Uterus (tissue), 4 donors: Measurements from ENCODE around the gene CPSF4. TPM values are rescaled to one million over a fixed set of nuclear protein-coding genes. Genes with fewer than 3 reads are reported as not detected.

Source experiments
- DNase-seq, 2 donors: peaks; one replicate each; pipeline ENCODE4 v3.0.0-alpha.2; 2019 to 2020
- H3K27ac ChIP-seq, 2 donors: fragments of 200-600 bp; sonication (generic); 1 replicate in 1 of 2; 2 replicates in 1 of 2; pipeline ENCODE4 v1.5.1; 2016 to 2018
- H3K27me3 ChIP-seq, 2 donors: fragments of 200-600 bp; sonication (generic); one replicate each; pipeline ENCODE4 v1.5.1; 2018 to 2019; ENCODE audit warnings: control low read depth in 1 of 2
- H3K36me3 ChIP-seq, 2 donors: fragments of 200-600 bp; sonication (generic); one replicate each; pipeline ENCODE4 v1.5.1; 2019; ENCODE audit warnings: control low read depth in 1 of 2
- H3K4me1 ChIP-seq, 2 donors: fragments of 200-600 bp; sonication (generic); one replicate each; pipeline ENCODE4 v1.5.1; 2018 to 2019; ENCODE audit warnings: control low read depth in 1 of 2
- H3K4me3 ChIP-seq, 2 donors: fragments of 200-600 bp; sonication (generic); 1 replicate in 1 of 2; 2 replicates in 1 of 2; pipeline ENCODE4 v1.5.1; 2018 to 2019; ENCODE audit warnings: mild to moderate bottlenecking in 1 of 2
- H3K9me3 ChIP-seq, 2 donors: fragments of 200-600 bp; sonication (generic); one replicate each; pipeline ENCODE4 v1.5.1; 2019; ENCODE audit warnings: control low read depth in 1 of 2
- POLR2A ChIP-seq, 2 donors: fragments of 450-650 bp; IDR thresholded peaks; one replicate each; pipeline ENCODE4 v1.6.1; 2016; ENCODE audit warnings: antibody characterized with exemption in 2 of 2, mild to moderate bottlenecking in 1 of 2, moderate library complexity in 1 of 2
- intact Hi-C: fragments of 100-400 bp; cut with DNase I; formaldehyde crosslinking; loops from one replicate; pipeline ENCODE4 v1.15.1; 2023; ENCODE audit warnings: low total_unique reads
- total RNA-seq, 4 donors: library from RNA; depleted of rRNA in 3 of 4; stranded (reverse); fragments of >200 nt in 3 of 4; gene quantifications; one replicate each; pipeline versions ENCODE4 v1.1.0 to v1.2.4, GENCODE V29; 2014 to 2023
- TF ChIP-seq, protein P1 (sequence below), 4 experiments: fragments of 200-600 bp in 2 of 4; fragments of 450-650 bp in 2 of 4; sonication (generic) in 2 of 4; IDR thresholded peaks; one replicate each; pipeline ENCODE4 v1.5.1; 2016 to 2019; ENCODE audit warnings: antibody characterized with exemption in 4 of 4, mild to moderate bottlenecking in 2 of 4, moderate library complexity in 1 of 4
- donor health status: DM: yes; HTN: yes; CAD: no.

The CPSF4 gene
- total RNA-seq, 4 donors from 2014 or later = 23.8 to 67.9 (median 38.4) TPM

DNA sequence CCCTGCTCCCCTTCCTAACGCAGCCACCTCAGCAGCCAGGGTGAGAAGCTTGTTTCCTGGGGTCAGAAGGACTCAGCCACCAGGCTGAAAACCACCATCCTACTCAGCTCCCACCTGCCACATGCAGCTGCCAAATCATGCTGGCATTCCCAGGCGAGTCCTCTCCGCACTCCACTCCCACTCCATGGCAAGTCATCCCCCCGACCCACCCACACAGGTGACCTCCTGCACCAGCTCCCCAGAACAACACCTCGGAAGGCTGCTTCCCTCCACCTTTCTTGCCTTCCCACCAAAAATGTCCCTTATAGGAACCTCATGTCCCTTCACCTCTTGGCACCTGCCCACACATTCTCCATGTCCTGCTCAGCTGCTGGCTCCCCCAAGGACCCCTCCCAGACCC is 35.0 kb upstream of the CPSF4 start:
- no peak overlapping the region for H3K4me3 ChIP-seq

GRCh38 chr7:99404235-99404976 is 34.3 kb upstream of the CPSF4 start:
- intact Hi-C loops = no loop called here
- TF ChIP-seq, protein P1, sequence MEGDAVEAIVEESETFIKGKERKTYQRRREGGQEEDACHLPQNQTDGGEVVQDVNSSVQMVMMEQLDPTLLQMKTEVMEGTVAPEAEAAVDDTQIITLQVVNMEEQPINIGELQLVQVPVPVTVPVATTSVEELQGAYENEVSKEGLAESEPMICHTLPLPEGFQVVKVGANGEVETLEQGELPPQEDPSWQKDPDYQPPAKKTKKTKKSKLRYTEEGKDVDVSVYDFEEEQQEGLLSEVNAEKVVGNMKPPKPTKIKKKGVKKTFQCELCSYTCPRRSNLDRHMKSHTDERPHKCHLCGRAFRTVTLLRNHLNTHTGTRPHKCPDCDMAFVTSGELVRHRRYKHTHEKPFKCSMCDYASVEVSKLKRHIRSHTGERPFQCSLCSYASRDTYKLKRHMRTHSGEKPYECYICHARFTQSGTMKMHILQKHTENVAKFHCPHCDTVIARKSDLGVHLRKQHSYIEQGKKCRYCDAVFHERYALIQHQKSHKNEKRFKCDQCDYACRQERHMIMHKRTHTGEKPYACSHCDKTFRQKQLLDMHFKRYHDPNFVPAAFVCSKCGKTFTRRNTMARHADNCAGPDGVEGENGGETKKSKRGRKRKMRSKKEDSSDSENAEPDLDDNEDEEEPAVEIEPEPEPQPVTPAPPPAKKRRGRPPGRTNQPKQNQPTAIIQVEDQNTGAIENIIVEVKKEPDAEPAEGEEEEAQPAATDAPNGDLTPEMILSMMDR (IDR thresholded peaks at IDR 0.05) = no peak
- no peak for TF ChIP-seq POLR2A (IDR thresholded peaks at IDR 0.05)
- Histone ChIP-seq H3K4me3 (no peak overlapping the region), H3K9me3 (no peaks in the 10 kb centered on the region), H3K27ac (no peak overlapping the region), H3K4me1 (peaks cover 3 to 15% of the 10 kb centered on the region in 2 donors), H3K27me3 (no peaks in the 10 kb centered on the region), H3K36me3 (no peaks in the 10 kb centered on the region)
- no peak for DNase-seq

More for the DNA sequence above, 35.0 kb upstream of the CPSF4 start:
- no peak for DNase-seq
- intact Hi-C loops = no loop called here
- H3K27me3 ChIP-seq = no peaks in the 10 kb centered on the region
- H3K36me3 ChIP-seq = no peaks in the 10 kb centered on the region
- H3K9me3 ChIP-seq = no peaks in the 10 kb centered on the region
- no peak overlapping the region for H3K27ac ChIP-seq
- TF ChIP-seq POLR2A (IDR thresholded peaks at IDR 0.05) = no peak
- TF ChIP-seq, protein P1 (IDR thresholded peaks at IDR 0.05) = no peak
- peaks cover 3 to 15% of the 10 kb centered on the region in 2 donors for H3K4me1 ChIP-seq

DNA sequence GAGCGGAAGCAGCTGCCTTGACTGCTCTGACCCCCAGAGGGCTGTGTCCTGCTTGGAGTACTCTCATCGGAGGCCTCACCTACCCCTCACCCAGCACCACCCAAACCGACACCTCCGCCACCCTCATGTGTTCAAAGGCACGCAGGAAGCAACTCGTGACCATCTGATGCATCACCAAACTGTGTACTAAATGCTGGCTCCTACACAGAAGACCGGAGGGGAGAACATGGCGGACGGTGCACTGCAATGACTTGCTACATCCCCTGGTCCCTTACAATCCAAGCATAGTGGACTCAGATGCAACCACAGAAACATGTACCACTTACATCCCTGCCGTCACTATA is 33.8 kb upstream of the CPSF4 start:
- intact Hi-C loops = no loop called here
- H3K27me3 ChIP-seq = no peaks in the 10 kb centered on the region
- H3K4me3 ChIP-seq = no peak overlapping the region
- no peak overlapping the region for H3K27ac ChIP-seq
- no peak for DNase-seq
- H3K9me3 ChIP-seq = no peaks in the 10 kb centered on the region
- no peaks in the 10 kb centered on the region for H3K36me3 ChIP-seq
- peaks cover 3 to 20% of the 10 kb centered on the region in 2 donors for H3K4me1 ChIP-seq
- TF ChIP-seq, protein P1 (IDR thresholded peaks at IDR 0.05) = no peak
- TF ChIP-seq POLR2A (IDR thresholded peaks at IDR 0.05) = no peak

GRCh38 chr7:99406557-99406956 is 32.2 kb upstream of the CPSF4 start:
- peaks cover 3 to 22% of the 10 kb centered on the region in 2 donors for H3K4me1 ChIP-seq
- H3K9me3 ChIP-seq = no peaks in the 10 kb centered on the region
- intact Hi-C loops = no loop called here
- no peaks in the 10 kb centered on the region for H3K27me3 ChIP-seq
- no peak for DNase-seq
- no peak overlapping the region for H3K27ac ChIP-seq
- H3K36me3 ChIP-seq = no peaks in the 10 kb centered on the region
- H3K4me3 ChIP-seq = no peak overlapping the region
- TF ChIP-seq POLR2A (IDR thresholded peaks at IDR 0.05) = no peak
- TF ChIP-seq, protein P1 (IDR thresholded peaks at IDR 0.05) = no peak

DNA sequence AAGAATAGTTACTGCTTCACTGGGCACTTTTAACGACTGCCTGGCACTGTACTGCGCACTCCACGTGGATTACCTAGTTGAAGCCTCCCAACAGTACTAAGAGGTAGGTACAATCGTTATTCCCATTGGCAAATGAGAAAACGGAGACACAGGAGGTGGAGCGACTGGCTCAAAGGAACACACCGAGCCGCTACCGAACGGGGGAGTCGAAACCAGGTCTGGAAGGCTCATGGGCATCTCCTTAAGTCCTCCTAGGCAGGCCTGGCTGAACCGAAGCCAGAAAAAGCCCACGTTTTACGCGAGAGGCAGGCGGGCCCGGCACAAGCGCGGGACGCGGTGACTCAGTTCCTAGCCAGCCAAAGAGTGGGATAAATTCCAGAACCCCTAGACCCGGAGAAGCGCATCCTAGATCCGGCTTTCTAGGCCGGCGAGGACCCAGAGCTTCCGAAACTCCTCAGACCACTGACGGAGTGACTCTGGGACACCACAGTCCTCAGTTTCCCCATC is 30.8 kb upstream of the CPSF4 start:
- peak overlapping the region; percentile 78 to 84 for H3K4me3 ChIP-seq
- intact Hi-C loops = no loop called here

More for the DNA sequence above, 30.8 kb upstream of the CPSF4 start:
- Histone ChIP-seq H3K36me3 (no peaks in the 10 kb centered on the region), H3K9me3 (no peaks in the 10 kb centered on the region), H3K27me3 (no peaks in the 10 kb centered on the region), H3K27ac (peak overlapping the region; percentile 93 to 98), H3K4me1 (peaks cover 3 to 22% of the 10 kb centered on the region in 2 donors)
- TF ChIP-seq POLR2A (IDR thresholded peaks at IDR 0.05) = no peak
- TF ChIP-seq, protein P1 (IDR thresholded peaks at IDR 0.05) = no peak
- peak; percentile 71 to 72 for DNase-seq
